ENCODE results near the gene KMT2A.
A peak's percentile ranks its signal among the peaks of the same experiment; 100 is the strongest.
"Not testable (repeated sequence)": the region's sequence is repeated elsewhere in the genome, so short reads cannot be mapped to it uniquely, and the experiment has no call there.

The KMT2A gene

GRCh38 chr11:118441770-118442275, 5.5 kb downstream of the KMT2A start:
- H3K4me1 Mint-ChIP-seq (ENCODE audit: low read depth) = peaks cover 78% of the 10 kb centered on the region
- no peaks in the 10 kb centered on the region for H3K27me3 Mint-ChIP-seq
- H3K36me3 Mint-ChIP-seq (ENCODE audit: low read depth) = peaks cover 19% of the 10 kb centered on the region
- intact Hi-C loops (cut with micrococcal nuclease) = no loop called here
- no peaks in the 10 kb centered on the region for H3K9me3 Mint-ChIP-seq
- H3K27ac Mint-ChIP-seq = peak overlapping the region; percentile 10
- no peak overlapping the region for H3K4me3 Mint-ChIP-seq

DNA sequence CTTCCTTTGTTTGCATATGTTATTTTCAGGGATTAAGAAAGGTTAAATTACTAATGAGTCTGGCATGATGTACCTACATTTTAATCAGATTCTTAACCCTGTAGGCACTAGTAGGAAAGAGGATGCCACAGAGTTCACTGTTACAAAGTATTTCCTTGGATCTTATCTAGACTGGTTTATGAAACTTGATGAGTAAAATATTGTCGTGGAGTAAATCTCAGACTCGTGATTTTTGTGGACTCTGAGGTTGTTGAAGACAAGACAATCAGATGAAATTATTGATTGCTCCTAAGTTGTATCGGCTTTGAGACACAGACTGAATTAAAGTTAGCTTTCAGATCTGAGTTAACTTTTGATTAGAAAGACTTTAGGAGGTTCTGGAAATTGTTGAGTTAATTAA, 6.0 kb downstream of the KMT2A start:
- Mint-ChIP-seq H3K4me3 (no peak overlapping the region), H3K9me3 (no peaks in the 10 kb centered on the region), H3K4me1 (ENCODE audit: low read depth) (peaks cover 80% of the 10 kb centered on the region), H3K27ac (no peak overlapping the region), H3K36me3 (ENCODE audit: low read depth) (peaks cover 16% of the 10 kb centered on the region), H3K27me3 (no peaks in the 10 kb centered on the region)
- intact Hi-C loops (cut with micrococcal nuclease) = no loop called here

- Mint-ChIP-seq H3K36me3 (ENCODE audit: low read depth) (peaks cover 20% of the 10 kb centered on the region), H3K27ac (no peak overlapping the region), H3K4me3 (no peak overlapping the region), H3K9me3 (no peaks in the 10 kb centered on the region), H3K4me1 (ENCODE audit: low read depth) (peaks cover 80% of the 10 kb centered on the region), H3K27me3 (no peaks in the 10 kb centered on the region)
- intact Hi-C loops (cut with micrococcal nuclease) = no loop called here
Measured at GRCh38 chr11:118442908-118443589, 6.8 kb downstream of the KMT2A start.

GRCh38 chr11:118443590-118444218, 7.4 kb downstream of the KMT2A start:
- Mint-ChIP-seq H3K36me3 (ENCODE audit: low read depth) (peaks cover 20% of the 10 kb centered on the region), H3K9me3 (no peaks in the 10 kb centered on the region)

DNA sequence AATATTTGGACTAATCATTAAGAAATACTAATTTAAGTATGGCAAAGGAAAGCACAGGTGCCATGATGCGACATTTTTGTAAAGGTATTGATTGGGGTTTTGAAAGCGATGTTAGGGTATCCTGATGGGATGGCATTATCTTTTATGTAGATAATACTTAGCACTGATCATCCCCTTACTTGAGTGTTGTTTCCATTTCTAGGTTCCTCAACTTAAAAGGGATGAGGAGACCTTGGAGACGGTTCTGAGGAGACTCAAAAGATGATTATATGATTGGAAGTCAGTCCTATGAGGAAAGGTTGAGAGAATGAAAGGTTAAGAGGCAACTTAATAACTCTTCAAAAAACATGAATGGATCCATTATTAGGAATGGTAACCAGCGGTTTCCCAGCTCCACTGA, 11.1 kb downstream of the KMT2A start:
- intact Hi-C loops (cut with micrococcal nuclease) = no loop called here
- peaks cover 31% of the 10 kb centered on the region for H3K36me3 Mint-ChIP-seq (ENCODE audit: low read depth)
- no peak overlapping the region for H3K4me3 Mint-ChIP-seq
- H3K27me3 Mint-ChIP-seq = no peaks in the 10 kb centered on the region
- no peak overlapping the region for H3K27ac Mint-ChIP-seq
- H3K9me3 Mint-ChIP-seq = no peaks in the 10 kb centered on the region
- peaks cover 46% of the 10 kb centered on the region for H3K4me1 Mint-ChIP-seq (ENCODE audit: low read depth)

More at GRCh38 chr11:118443590-118444218, 7.4 kb downstream of the KMT2A start:
- Mint-ChIP-seq H3K4me3 (no peak overlapping the region), H3K27me3 (no peaks in the 10 kb centered on the region), H3K4me1 (ENCODE audit: low read depth) (peaks cover 73% of the 10 kb centered on the region), H3K27ac (no peak overlapping the region)
- intact Hi-C loops (cut with micrococcal nuclease) = no loop called here

DNA sequence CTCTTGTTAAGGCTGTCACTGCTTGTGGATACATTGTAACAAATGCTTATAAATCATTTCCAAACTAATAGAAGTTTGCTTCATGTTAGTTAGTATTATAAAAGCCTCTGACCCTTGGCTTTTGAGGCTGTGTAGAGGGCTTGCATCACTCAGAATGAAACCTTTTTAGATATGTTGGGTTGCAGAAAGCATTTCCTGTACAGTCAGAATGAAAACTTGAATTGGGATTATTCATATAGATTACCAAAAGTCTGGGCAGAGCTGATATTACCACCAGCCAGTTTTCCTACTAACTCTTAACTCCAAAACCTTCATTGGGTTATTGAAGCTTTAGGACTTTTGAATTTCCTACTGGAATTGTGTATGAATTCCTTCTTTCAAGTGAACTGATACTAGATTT, 12.0 kb downstream of the KMT2A start:
- Mint-ChIP-seq H3K4me3 (no peak overlapping the region), H3K9me3 (no peaks in the 10 kb centered on the region), H3K36me3 (ENCODE audit: low read depth) (peaks cover 40% of the 10 kb centered on the region), H3K4me1 (ENCODE audit: low read depth) (peaks cover 38% of the 10 kb centered on the region), H3K27me3 (no peaks in the 10 kb centered on the region), H3K27ac (no peak overlapping the region)
- intact Hi-C loops (cut with micrococcal nuclease) = no loop called here

- Mint-ChIP-seq H3K27ac (no peak overlapping the region), H3K27me3 (no peaks in the 10 kb centered on the region), H3K36me3 (ENCODE audit: low read depth) (peaks cover 51% of the 10 kb centered on the region), H3K4me3 (no peak overlapping the region), H3K4me1 (ENCODE audit: low read depth) (peaks cover 31% of the 10 kb centered on the region), H3K9me3 (no peaks in the 10 kb centered on the region)
- intact Hi-C loops (cut with micrococcal nuclease) = no loop called here
Measured at GRCh38 chr11:118449316-118449918, 13.1 kb downstream of the KMT2A start.

DNA sequence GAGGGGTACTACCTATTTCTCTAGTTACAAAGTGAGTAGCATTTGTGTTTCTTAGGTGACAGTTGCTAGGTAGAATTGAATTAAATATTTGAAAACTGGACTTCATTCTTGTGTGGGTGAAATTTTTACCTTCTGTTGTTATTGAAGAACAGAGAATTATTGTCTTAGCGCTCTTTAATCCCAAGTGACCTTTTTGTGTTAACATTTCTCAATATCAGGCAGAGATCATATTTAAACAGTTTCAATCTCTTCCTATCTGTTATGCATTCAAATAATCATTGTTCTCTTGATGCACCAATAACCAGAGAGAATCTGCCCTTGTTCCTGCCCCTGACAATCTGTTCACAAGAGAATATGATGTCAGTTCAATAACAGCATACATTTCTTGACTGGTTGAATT, 14.2 kb downstream of the KMT2A start:
- Mint-ChIP-seq H3K27ac (no peak overlapping the region), H3K4me1 (ENCODE audit: low read depth) (peaks cover 27% of the 10 kb centered on the region), H3K36me3 (ENCODE audit: low read depth) (peaks cover 48% of the 10 kb centered on the region), H3K9me3 (no peaks in the 10 kb centered on the region), H3K27me3 (no peaks in the 10 kb centered on the region), H3K4me3 (no peak overlapping the region)
- intact Hi-C loops (cut with micrococcal nuclease) = no loop called here

GRCh38 chr11:118462178-118462577, 25.9 kb downstream of the KMT2A start:
- Mint-ChIP-seq H3K27ac (no peak overlapping the region), H3K9me3 (no peaks in the 10 kb centered on the region), H3K4me1 (ENCODE audit: low read depth) (no peaks in the 10 kb centered on the region), H3K27me3 (no peaks in the 10 kb centered on the region), H3K36me3 (ENCODE audit: low read depth) (peaks cover 8% of the 10 kb centered on the region), H3K4me3 (no peak overlapping the region)
- intact Hi-C loops (cut with micrococcal nuclease) = no loop called here

DNA sequence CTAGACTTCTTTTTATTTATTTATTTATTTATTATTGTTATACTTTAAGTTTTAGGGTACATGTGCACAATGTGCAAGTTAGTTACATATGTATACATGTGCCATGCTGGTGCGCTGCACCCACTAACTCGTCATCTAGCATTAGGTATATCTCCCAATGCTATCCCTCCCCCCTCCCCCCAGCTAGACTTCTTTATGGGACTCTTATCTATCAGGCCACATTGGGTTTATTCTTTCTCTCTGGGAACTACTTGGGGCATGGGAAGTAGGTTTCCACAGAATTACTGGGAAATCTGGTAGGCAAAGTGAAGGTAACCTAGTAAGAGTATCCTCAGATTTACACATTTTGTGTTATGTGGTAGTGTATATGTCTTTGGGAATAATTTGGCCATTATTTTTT, 32.7 kb downstream of the KMT2A start:
- intact Hi-C loops (cut with micrococcal nuclease); H3K27me3 Mint-ChIP-seq; H3K27ac Mint-ChIP-seq: not testable (repeated sequence)

GRCh38 chr11:118471030-118471429, 34.7 kb downstream of the KMT2A start:
- no peaks in the 10 kb centered on the region for H3K9me3 Mint-ChIP-seq
- peaks cover 48% of the 10 kb centered on the region for H3K36me3 Mint-ChIP-seq (ENCODE audit: low read depth)
- intact Hi-C loops (cut with micrococcal nuclease) = no loop called here
- no peaks in the 10 kb centered on the region for H3K27me3 Mint-ChIP-seq
- no peaks in the 10 kb centered on the region for H3K4me1 Mint-ChIP-seq (ENCODE audit: low read depth)
- H3K4me3 Mint-ChIP-seq = no peak overlapping the region
- H3K27ac Mint-ChIP-seq = no peak overlapping the region

More for the DNA sequence above, 32.7 kb downstream of the KMT2A start:
- H3K4me1 Mint-ChIP-seq (ENCODE audit: low read depth); H3K9me3 Mint-ChIP-seq; H3K4me3 Mint-ChIP-seq: not testable (repeated sequence)
- peaks cover 40% of the 10 kb centered on the region for H3K36me3 Mint-ChIP-seq (ENCODE audit: low read depth)

DNA sequence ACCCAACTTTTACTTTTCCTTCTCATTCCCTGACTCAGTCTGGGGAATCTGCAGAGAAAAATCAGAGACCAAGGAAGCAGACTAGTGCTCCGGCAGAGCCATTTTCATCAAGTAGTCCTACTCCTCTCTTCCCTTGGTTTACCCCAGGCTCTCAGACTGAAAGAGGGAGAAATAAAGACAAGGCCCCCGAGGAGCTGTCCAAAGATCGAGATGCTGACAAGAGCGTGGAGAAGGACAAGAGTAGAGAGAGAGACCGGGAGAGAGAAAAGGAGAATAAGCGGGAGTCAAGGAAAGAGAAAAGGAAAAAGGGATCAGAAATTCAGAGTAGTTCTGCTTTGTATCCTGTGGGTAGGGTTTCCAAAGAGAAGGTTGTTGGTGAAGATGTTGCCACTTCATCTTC, 37.2 kb downstream of the KMT2A start:
- H3K36me3 Mint-ChIP-seq (ENCODE audit: low read depth) = peaks cover 71% of the 10 kb centered on the region
- H3K27ac Mint-ChIP-seq = no peak overlapping the region
- intact Hi-C loops (cut with micrococcal nuclease) = no loop called here
- no peaks in the 10 kb centered on the region for H3K4me1 Mint-ChIP-seq (ENCODE audit: low read depth)
- no peak overlapping the region for H3K4me3 Mint-ChIP-seq
- no peaks in the 10 kb centered on the region for H3K9me3 Mint-ChIP-seq
- no peaks in the 10 kb centered on the region for H3K27me3 Mint-ChIP-seq

GRCh38 chr11:118476676-118477075, 40.4 kb downstream of the KMT2A start:
- Mint-ChIP-seq H3K27ac (no peak overlapping the region), H3K4me1 (ENCODE audit: low read depth) (no peaks in the 10 kb centered on the region), H3K9me3 (no peaks in the 10 kb centered on the region), H3K4me3 (no peak overlapping the region), H3K27me3 (no peaks in the 10 kb centered on the region), H3K36me3 (ENCODE audit: low read depth) (peaks cover 83% of the 10 kb centered on the region)
- intact Hi-C loops (cut with micrococcal nuclease) = no loop called here

DNA sequence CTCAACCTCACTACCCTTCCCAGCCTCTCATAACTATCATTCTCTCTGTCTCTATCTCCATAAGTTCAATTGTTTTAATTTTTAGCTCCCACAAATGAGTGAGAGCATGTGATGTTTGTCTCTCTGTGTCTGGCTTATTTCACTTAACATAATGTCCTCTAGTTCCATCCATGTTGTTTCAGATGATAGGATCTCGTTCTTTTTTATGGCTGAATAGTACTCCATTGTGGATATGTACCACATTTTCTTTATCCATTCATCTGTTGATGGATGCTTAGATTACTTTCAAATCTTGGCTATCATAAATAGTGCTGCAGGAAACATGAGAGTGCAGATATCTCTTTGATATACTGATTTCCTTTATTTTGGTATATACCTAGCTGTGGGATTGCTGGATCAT, 44.9 kb downstream of the KMT2A start:
- not testable (repeated sequence) for H3K27ac Mint-ChIP-seq; H3K4me1 Mint-ChIP-seq (ENCODE audit: low read depth); H3K27me3 Mint-ChIP-seq; H3K9me3 Mint-ChIP-seq; H3K4me3 Mint-ChIP-seq
- peaks cover 95% of the 10 kb centered on the region for H3K36me3 Mint-ChIP-seq (ENCODE audit: low read depth)
- intact Hi-C loops (cut with micrococcal nuclease) = loop anchor here (10.0 kb wide), 2 partner anchors 46 to 326 kb away; partner anchors contain the start of genes KMT2A and SCN4B

All from dendritic cell treated with granulocyte-macrophage colony-stimulating factor and Interleukin-4, amounts not matched to agents 40 ng/mL and 50 ng/mL, for 4 days (primary cell).